SIG-M5 (cell line): ENCODE data around the gene MBL2.

Source experiments
- DNase-seq: peaks from one replicate; lab custom pipeline; 2025; lab: John Stamatoyannopoulos, UW

MBL2 gene

DNA sequence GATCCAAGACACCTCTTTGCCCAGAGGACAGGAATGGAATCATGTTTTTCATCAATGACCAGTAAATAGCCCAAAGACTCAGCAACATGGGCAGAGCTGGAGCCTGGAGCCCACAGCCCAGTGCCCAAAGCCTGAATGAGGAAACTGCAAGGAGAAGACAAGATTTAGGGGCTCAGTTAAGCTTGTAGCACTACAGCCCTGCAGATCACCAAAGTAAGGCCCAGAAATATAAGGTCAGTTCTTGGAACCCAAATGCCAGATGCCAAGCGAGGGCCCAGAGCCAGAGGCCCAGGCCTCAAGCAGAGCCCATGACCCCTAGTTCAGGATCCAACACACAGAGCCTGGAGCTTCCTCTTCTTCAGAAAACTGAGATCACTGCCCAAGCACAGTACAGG lies 32.4 kb downstream of the MBL2 start:
- DNase-seq, result no peak

DNA sequence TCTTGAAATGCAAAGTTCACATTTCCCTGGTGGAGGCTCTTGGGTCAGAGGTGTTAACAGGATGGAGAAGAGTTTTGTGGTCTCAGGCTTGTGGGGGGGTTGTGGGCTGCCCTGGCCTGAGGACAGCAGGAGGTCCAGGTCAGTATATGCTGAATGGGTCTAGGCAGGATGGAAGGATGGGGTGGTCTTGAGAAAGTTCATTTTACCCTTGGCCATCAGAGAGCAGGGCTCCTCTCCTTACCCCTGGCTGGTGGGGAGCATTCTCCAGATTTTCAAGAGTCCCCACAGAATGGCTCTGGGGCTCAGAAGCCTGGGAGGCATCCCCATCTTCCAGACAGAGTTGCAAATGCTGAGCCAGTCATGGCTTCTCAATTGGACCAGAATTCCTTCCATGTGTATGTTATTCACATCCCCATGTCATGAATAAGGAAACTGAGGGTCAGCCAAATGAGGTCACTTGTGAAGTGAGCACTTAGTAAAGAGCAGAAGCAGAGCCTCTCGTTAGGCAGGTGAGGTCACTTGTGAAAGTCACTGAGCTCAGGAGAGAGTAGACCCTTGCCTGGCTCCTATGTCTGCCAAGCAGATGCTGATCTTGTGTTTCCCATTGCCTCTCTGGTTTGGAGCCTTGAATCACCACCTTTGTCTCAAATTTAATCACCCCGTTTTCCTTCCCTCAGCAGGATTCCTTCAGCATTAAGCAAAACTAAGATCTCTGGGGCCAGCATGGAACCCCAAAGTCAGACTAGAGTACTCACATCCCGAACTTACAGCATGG lies 33.0 kb downstream of the MBL2 start:
- DNase-seq, result no peak

DNA sequence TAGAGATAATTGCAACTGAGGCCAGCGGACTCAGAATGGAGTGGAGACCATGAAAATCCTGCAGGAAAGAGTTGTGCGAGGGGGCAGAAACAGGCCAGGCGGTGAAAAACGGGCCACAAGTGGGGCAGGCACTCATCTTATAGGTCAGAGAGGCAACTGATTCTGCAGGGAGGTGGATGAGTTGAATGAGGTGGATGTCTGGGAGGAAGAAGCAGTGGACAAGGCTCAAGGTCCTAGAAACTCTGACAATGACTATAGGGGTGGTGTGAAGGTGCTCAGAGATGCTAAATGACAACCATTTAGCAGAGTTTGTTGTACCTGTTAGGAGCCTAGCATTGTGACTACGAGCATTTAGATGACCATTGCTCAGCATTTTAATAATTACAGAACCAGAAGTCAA lies 33.6 kb downstream of the MBL2 start:
- no peak for DNase-seq

DNA sequence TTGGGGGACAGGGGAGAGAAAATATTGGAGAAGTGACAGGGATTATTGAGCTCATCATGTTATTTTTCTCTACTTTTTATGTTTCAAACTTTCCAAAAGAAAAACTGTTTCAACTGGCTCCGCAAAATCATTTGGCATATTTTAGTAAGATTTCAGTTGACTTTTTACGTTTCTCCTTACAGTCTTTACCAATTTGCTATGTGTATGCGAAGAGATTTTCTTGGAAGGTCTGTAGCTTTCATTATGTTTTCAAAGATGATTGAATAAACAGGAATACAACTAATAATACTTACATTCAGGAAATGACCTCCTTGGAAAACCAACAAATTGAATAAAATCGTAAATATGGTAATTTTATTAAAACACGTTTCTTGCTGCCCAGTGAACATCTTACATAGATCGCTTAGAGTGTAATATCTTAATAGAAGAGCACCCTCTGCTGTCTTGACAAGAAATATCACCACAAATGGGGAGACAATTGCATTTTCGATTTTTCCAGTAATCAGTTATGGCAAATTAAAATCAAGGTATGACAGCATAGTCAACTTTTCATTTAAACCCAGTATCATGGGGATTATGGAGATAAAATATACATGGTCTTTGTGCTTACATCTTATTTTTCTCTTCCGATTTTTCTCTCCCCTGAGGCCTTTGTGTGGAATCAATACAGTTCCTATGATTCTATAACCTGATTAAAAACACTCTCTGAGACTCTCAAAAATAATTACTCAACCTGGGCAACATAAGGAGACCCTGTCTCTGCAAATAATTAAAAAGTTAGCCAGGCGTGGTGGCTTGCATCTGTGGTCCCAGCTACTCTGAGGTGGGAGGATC lies 43.1 kb downstream of the MBL2 start:
- no peak for DNase-seq

DNA sequence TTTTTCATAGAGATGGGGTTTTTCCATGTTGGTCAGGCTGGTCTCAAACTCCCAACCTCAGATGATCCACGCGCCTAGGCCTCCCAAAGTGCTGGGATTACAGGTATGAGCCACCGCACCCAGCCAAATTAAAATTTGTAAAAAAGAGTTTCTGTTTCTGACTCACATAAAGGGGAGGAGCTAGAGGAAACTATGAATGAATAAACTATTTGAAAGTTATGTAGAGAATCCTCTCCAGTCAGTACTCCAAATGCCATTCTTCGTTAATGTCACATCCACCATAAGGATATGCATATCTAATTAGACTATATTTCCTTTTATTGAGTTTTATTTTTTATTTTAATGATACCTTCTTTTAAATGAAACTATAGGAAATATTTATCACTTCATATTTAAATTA lies 52.6 kb downstream of the MBL2 start:
- DNase-seq, result no peak
